Esophagus squamous epithelium (tissue), 4 donors: Measurements from ENCODE around the gene KRTAP19-2.

Source experiments
- POLR2A ChIP-seq, 4 donors: fragments of 450-650 bp; IDR thresholded peaks; one replicate each; pipeline ENCODE4 v1.6.1; 2017; ENCODE audit warnings: antibody characterized with exemption in 4 of 4, mild to moderate bottlenecking in 4 of 4, moderate library complexity in 3 of 4
- TF ChIP-seq, protein P1 (sequence below), 6 experiments: fragments of 450-650 bp in 4 of 6; fragments of 200-600 bp in 2 of 6; sonication (generic) in 2 of 6; IDR thresholded peaks; one replicate each; pipeline ENCODE4 v1.5.1; 2016 to 2019; ENCODE audit warnings: antibody characterized with exemption in 6 of 6, mild to moderate bottlenecking in 4 of 6, moderate library complexity in 4 of 6

DNA sequence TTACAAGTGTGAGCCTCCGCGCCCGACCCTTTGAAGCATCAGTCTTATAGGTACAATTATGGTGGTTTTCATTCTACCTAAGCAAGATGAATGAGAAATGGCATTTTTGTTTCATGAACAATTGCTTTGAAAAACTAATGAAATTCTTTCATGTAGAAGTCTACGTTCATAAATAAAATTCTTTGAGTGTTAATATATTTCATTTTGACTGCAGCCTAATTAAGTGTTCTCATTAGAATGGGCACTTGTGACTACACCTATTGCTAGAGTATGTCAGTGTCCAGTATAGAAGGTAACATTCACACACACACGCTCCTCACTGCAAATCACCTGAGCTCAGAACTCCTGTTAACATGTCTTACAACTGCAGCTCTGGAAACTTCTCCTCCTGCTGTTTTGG lies 47.3 kb downstream of the KRTAP19-2 start, which contains the start of gene KRTAP15-1:
- no peak for TF ChIP-seq POLR2A (IDR thresholded peaks at IDR 0.05)
- TF ChIP-seq, protein P1, sequence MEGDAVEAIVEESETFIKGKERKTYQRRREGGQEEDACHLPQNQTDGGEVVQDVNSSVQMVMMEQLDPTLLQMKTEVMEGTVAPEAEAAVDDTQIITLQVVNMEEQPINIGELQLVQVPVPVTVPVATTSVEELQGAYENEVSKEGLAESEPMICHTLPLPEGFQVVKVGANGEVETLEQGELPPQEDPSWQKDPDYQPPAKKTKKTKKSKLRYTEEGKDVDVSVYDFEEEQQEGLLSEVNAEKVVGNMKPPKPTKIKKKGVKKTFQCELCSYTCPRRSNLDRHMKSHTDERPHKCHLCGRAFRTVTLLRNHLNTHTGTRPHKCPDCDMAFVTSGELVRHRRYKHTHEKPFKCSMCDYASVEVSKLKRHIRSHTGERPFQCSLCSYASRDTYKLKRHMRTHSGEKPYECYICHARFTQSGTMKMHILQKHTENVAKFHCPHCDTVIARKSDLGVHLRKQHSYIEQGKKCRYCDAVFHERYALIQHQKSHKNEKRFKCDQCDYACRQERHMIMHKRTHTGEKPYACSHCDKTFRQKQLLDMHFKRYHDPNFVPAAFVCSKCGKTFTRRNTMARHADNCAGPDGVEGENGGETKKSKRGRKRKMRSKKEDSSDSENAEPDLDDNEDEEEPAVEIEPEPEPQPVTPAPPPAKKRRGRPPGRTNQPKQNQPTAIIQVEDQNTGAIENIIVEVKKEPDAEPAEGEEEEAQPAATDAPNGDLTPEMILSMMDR (IDR thresholded peaks at IDR 0.05): no peak
